GM12878 (cell line): ENCODE measurements around the gene CDC27. TPM values are rescaled to one million over a fixed set of nuclear protein-coding genes. Genes with fewer than 3 reads are reported as not detected.

Source experiments
- ATAC-seq: fragments of 200-7000 bp; cut with Tn5 transposase; 3 replicates; pipeline ENCODE4 v1.9.1; 2020; ENCODE audit warnings: mild to moderate bottlenecking, moderate library complexity
- BruUV-seq: library from RNA; stranded (reverse); fragments of 400-500 nt; replicated peaks from 2 replicates; lab custom pipeline; 2021; lab: Mats Ljungman, UMichigan
- CTCF ChIA-PET: fragments of 300-600 bp; sonication (Branson Sonifier 250); formaldehyde crosslinking; extraction: SDS; loops from one replicate; lab custom pipeline; 2021; ENCODE audit warnings: inconsistent platforms; lab: Yijun Ruan, JAX
- POLR2A ChIA-PET: fragments of 350-600 bp; formaldehyde crosslinking; extraction: SDS; loops from one replicate; lab custom pipeline; 2021; ENCODE audit warnings: inconsistent platforms; lab: Charles Lee
- RAD21 ChIA-PET: fragments of 300-600 bp; sonication (Branson Sonifier 250); formaldehyde crosslinking; loops from one replicate; lab custom pipeline; 2023; ENCODE audit warnings: antibody characterized with exemption; ENCODE audit not compliant: unreplicated experiment; lab: Charles Lee
- SMC1A ChIA-PET: fragments of 300-600 bp; sonication (Branson Sonifier 250); formaldehyde crosslinking; loops from one replicate; lab custom pipeline; 2023; ENCODE audit not compliant: unreplicated experiment, uncharacterized antibody; lab: Charles Lee
- DNase-seq: peaks from one replicate; pipeline ENCODE4 v3.0.0-alpha.2; 2011; ENCODE audit warnings: low read depth, low spot score
- FAIRE-seq: peaks from 3 replicates; lab custom pipeline; 2011; peaks lifted over from hg19 to GRCh38; lab: Jason Lieb, UNC
- H2AFZ ChIP-seq: 2 replicates; pipeline ENCODE4 v1.6.0; 2011; ENCODE audit warnings: low read depth, low read length, control low read depth; ENCODE audit not compliant: control insufficient read depth
- H3K27ac ChIP-seq: 2 replicates; pipeline ENCODE4 v1.5.1; 2011; ENCODE audit warnings: control low read depth; ENCODE audit not compliant: control insufficient read depth, insufficient read depth
- H3K27me3 ChIP-seq, 2 experiments: replicated peaks in 1 of 2; 2 replicates each; pipeline versions ENCODE4 v1.6.0 to v1.6.1; 2011; ENCODE audit warnings: low read length in 1 of 2; ENCODE audit not compliant: control insufficient read depth in 2 of 2, insufficient read depth in 2 of 2
- H3K36me3 ChIP-seq, 2 experiments: 2 replicates each; pipeline ENCODE4 v1.5.1; 2011; ENCODE audit warnings: low read length in 1 of 2; ENCODE audit not compliant: control insufficient read depth in 2 of 2, insufficient read depth in 2 of 2
- H3K4me1 ChIP-seq: 2 replicates; pipeline ENCODE4 v1.6.1; 2011; ENCODE audit warnings: mild to moderate bottlenecking, low read length, moderate library complexity, mixed read lengths; ENCODE audit not compliant: control insufficient read depth, insufficient read depth
- H3K4me2 ChIP-seq: 2 replicates; pipeline ENCODE4 v1.6.0; 2011; ENCODE audit warnings: control low read depth; ENCODE audit not compliant: control insufficient read depth, insufficient read depth
- H3K4me3 ChIP-seq: fragments of 200-600 bp; sonication (generic); 2 replicates; pipeline ENCODE4 v1.5.1; 2016
- H3K79me2 ChIP-seq: 2 replicates; pipeline ENCODE4 v1.6.0; 2011; ENCODE audit warnings: low read length; ENCODE audit not compliant: control insufficient read depth, insufficient read depth
- H3K9ac ChIP-seq: 2 replicates; pipeline ENCODE4 v1.8.0; 2011; ENCODE audit warnings: low read length, control low read depth, mixed read lengths; ENCODE audit not compliant: control insufficient read depth, insufficient read depth
- H3K9me3 ChIP-seq: replicated peaks from 3 replicates; pipeline ENCODE4 v1.5.1; 2011; ENCODE audit warnings: mild to moderate bottlenecking, low read length; ENCODE audit not compliant: control insufficient read depth, insufficient read depth
- H4K20me1 ChIP-seq: 2 replicates; pipeline ENCODE4 v1.6.0; 2011; ENCODE audit not compliant: control insufficient read depth, insufficient read depth
- ATF7 ChIP-seq: fragments of 450-650 bp; IDR thresholded peaks from 2 replicates; pipeline ENCODE4 v1.6.1; 2016; ENCODE audit warnings: low read depth, mild to moderate bottlenecking
- BHLHE40 ChIP-seq, 2 experiments: fragments of 450-650 bp in 1 of 2; IDR thresholded peaks; 2 replicates each; pipeline ENCODE4 v1.6.1; 2011 to 2017; ENCODE audit warnings: low read depth in 2 of 2, borderline replicate concordance in 1 of 2, improper control_type of control experiment in 1 of 2, low read length in 1 of 2, mild to moderate bottlenecking in 1 of 2
- CTCF ChIP-seq, 3 experiments: IDR thresholded peaks in 2 of 3; conservative IDR thresholded peaks in 1 of 3; 2 replicates each; pipeline ENCODE4 v1.5.1; 2011; ENCODE audit warnings: low read depth in 3 of 3, low read length in 3 of 3, mild to moderate bottlenecking in 3 of 3, control low read depth in 2 of 3, moderate library complexity in 2 of 3, inconsistent platforms in 1 of 3, mixed read lengths in 1 of 3; ENCODE audit not compliant: control insufficient read depth in 2 of 3, insufficient read depth in 1 of 3; ENCODE audit errors: extremely low read depth in 1 of 3
- KAT2A ChIP-seq: conservative IDR thresholded peaks from 2 replicates; pipeline ENCODE4 v1.6.1; 2011; ENCODE audit warnings: low read depth, low read length; ENCODE audit not compliant: control insufficient read depth
- NKRF ChIP-seq: fragments of 450-650 bp; conservative IDR thresholded peaks from 2 replicates; pipeline ENCODE4 v1.6.1; 2017; ENCODE audit warnings: mild to moderate bottlenecking, moderate library complexity
- NR2F1 ChIP-seq: fragments of 450-650 bp; conservative IDR thresholded peaks from 2 replicates; pipeline ENCODE4 v1.6.1; 2017; ENCODE audit warnings: mild to moderate bottlenecking
- RBBP5 ChIP-seq: fragments of 200-600 bp; sonication (generic); conservative IDR thresholded peaks from 2 replicates; pipeline ENCODE4 v1.6.1; 2016
- RCOR1 ChIP-seq: conservative IDR thresholded peaks from 2 replicates; pipeline ENCODE4 v1.6.1; 2012; ENCODE audit warnings: low read depth, low read length, improper control_type of control experiment
- TAF1 ChIP-seq: IDR thresholded peaks from 2 replicates; pipeline ENCODE4 v1.6.1; 2011; ENCODE audit warnings: mild to moderate bottlenecking, low read depth, low read length, borderline replicate concordance
- TBL1XR1 ChIP-seq: IDR thresholded peaks from 2 replicates; pipeline ENCODE4 v1.6.1; 2012; ENCODE audit warnings: low read depth, low read length, improper control_type of control experiment
- USF2 ChIP-seq: IDR thresholded peaks from 2 replicates; pipeline ENCODE4 v1.6.1; 2011; ENCODE audit warnings: low read depth, low read length, improper control_type of control experiment, borderline replicate concordance
- WGBS: methylation state at CpG from one replicate; pipeline ENCODE4 v1.1.6; 2016; ENCODE audit warnings: low lambda C conversion rate; ENCODE audit not compliant: insufficient replicate concordance, insufficient coverage; ENCODE audit errors: missing lambda C conversion rate; 5-methylcytosine and 5-hydroxymethylcytosine counted together
- in situ Hi-C: fragments of 300-500 bp; cut with MboI; formaldehyde crosslinking; loops from 9 replicates; pipeline ENCODE4 v1.14.3; 2018; ENCODE audit warnings: mixed read lengths
- intact Hi-C: fragments of 100-400 bp; cut with micrococcal nuclease; formaldehyde crosslinking; loops from one replicate; pipeline ENCODE4 v1.14.2; 2022; ENCODE audit not compliant: unreplicated experiment
- polyA plus RNA-seq, 11 experiments: library from polyadenylated mRNA; depleted of rRNA in 4 of 11; unstranded in 6 of 11; stranded (reverse) in 5 of 11; fragments of >200 nt; fragmentation: Nextera tagmentation in 4 of 11; fragmentation: Illumina TruSeq in 1 of 11; extraction: Ambion mirVana in 4 of 11; extraction: Trizol in 1 of 11; gene quantifications; 1 replicate in 1 of 11; 2 replicates in 10 of 11; pipeline versions ENCODE4 v1.2.1 to v1.2.3, GENCODE V29; 2011 to 2016; ENCODE audit warnings: inconsistent platforms in 2 of 11, missing spikeins in 2 of 11, low read depth in 1 of 11
- total RNA-seq, 4 experiments: library from RNA; depleted of rRNA in 3 of 4; stranded (reverse); fragments of >200 nt in 3 of 4; fragmentation: Illumina TruSeq in 1 of 4; extraction: Trizol in 1 of 4; gene quantifications; 2 replicates each; pipeline versions ENCODE4 v1.2.1 to v1.2.3, GENCODE V29; 2013 to 2021
- TF ChIP-seq, protein P1 (sequence below): fragments of 450-650 bp; IDR thresholded peaks from 2 replicates; pipeline ENCODE4 v1.6.1; 2017; ENCODE audit warnings: antibody characterized with exemption, mild to moderate bottlenecking, moderate library complexity

The CDC27 gene
- total and polyA plus RNA-seq, 10 of the 15 experiments (the other 5 are each of a cell fraction or from before 2014, with no cell fraction given) = 23.2 to 138 (median 97.8) TPM

- no peak overlapping the region for H3K27ac ChIP-seq
- in situ Hi-C loops = no loop called here
Observed at GRCh38 chr17:47131761-47132160, 57.3 kb downstream of the CDC27 start.

More at GRCh38 chr17:47131761-47132160, 57.3 kb downstream of the CDC27 start:
- H4K20me1 ChIP-seq = no peaks in the 10 kb centered on the region
- no peak overlapping the region for H3K9ac ChIP-seq
- no peak overlapping the region for H3K4me3 ChIP-seq
- no TSS peak for BruUV-seq
- no peaks in the 10 kb centered on the region for H3K9me3 ChIP-seq
- intact Hi-C loops = no loop called here
- TF ChIP-seq RBBP5 = no peak
- no peak for TF ChIP-seq NKRF
- no peak for TF ChIP-seq TAF1
- no peak for TF ChIP-seq RCOR1
- TF ChIP-seq NR2F1 = no peak
- TF ChIP-seq KAT2A = no peak
- TF ChIP-seq ATF7 = no peak
- TF ChIP-seq, protein P1, sequence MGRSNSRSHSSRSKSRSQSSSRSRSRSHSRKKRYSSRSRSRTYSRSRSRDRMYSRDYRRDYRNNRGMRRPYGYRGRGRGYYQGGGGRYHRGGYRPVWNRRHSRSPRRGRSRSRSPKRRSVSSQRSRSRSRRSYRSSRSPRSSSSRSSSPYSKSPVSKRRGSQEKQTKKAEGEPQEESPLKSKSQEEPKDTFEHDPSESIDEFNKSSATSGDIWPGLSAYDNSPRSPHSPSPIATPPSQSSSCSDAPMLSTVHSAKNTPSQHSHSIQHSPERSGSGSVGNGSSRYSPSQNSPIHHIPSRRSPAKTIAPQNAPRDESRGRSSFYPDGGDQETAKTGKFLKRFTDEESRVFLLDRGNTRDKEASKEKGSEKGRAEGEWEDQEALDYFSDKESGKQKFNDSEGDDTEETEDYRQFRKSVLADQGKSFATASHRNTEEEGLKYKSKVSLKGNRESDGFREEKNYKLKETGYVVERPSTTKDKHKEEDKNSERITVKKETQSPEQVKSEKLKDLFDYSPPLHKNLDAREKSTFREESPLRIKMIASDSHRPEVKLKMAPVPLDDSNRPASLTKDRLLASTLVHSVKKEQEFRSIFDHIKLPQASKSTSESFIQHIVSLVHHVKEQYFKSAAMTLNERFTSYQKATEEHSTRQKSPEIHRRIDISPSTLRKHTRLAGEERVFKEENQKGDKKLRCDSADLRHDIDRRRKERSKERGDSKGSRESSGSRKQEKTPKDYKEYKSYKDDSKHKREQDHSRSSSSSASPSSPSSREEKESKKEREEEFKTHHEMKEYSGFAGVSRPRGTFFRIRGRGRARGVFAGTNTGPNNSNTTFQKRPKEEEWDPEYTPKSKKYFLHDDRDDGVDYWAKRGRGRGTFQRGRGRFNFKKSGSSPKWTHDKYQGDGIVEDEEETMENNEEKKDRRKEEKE = no peak
- no peak for TF ChIP-seq CTCF (IDR thresholded peaks at IDR 0.05 in 2 of 3, conservative IDR thresholded peaks at IDR 0.05 in 1 of 3; ENCODE audit: control insufficient read depth in 2 of 3, extremely low read depth in 1 of 3, insufficient read depth in 1 of 3, low read depth in 3 of 3, low read length in 3 of 3)
- TF ChIP-seq TBL1XR1 = no peak
- TF ChIP-seq BHLHE40 (IDR thresholded peaks at IDR 0.05; ENCODE audit: borderline replicate concordance in 1 of 2, low read depth in 2 of 2, low read length in 1 of 2) = no peak
- TF ChIP-seq USF2 = no peak
- TF ChIP-seq, all 136 proteins: peak for 0
- ChIA-PET CTCF (interaction anchor here (1.0 to 1.3 kb wide), 2 partner anchors 11 to 184 kb away, joined by 3 to 7 read pairs; no protein-coding TSS in a partner anchor), POLR2A (no interaction called here), RAD21 (no interaction called here), SMC1A (interaction anchor here (1.3 kb wide), 1 partner anchor 14 kb away, joined by 3 read pairs; no protein-coding TSS in a partner anchor)
- H3K27me3 ChIP-seq = no peaks in the 10 kb centered on the region
- no peak for ATAC-seq
- no peak overlapping the region for H3K4me2 ChIP-seq
- no peaks in the 10 kb centered on the region for H3K4me1 ChIP-seq
- FAIRE-seq = no peak
- no peak overlapping the region for H2AFZ ChIP-seq
- WGBS = 95% methylated on average over 2 of the region's 3 CpGs
- peaks cover 2 to 27% of the 10 kb centered on the region in 2 experiments for H3K36me3 ChIP-seq
- H3K79me2 ChIP-seq = no peaks in the 10 kb centered on the region
- DNase-seq = no peak
